Fibroblast of mammary gland (primary cell): Measurements from ENCODE around the gene BEND5.
A peak's percentile ranks its signal among the peaks of the same experiment; 100 is the strongest.

Experiments used
- DNase-seq: peaks from one replicate; pipeline ENCODE4 v3.0.0-alpha.2; 2010; ENCODE audit warnings: low read depth
- H3K4me3 ChIP-seq: 2 replicates; pipeline ENCODE4 v1.5.1; 2011; ENCODE audit warnings: low read depth, mild to moderate bottlenecking, low read length, moderate library complexity; ENCODE audit not compliant: control insufficient read depth
- TF ChIP-seq, protein P1 (sequence below): conservative IDR thresholded peaks from 2 replicates; pipeline ENCODE4 v1.5.1; 2011; ENCODE audit warnings: low read depth, low read length, inconsistent platforms; ENCODE audit not compliant: control insufficient read depth, insufficient read depth

BEND5 gene

DNA sequence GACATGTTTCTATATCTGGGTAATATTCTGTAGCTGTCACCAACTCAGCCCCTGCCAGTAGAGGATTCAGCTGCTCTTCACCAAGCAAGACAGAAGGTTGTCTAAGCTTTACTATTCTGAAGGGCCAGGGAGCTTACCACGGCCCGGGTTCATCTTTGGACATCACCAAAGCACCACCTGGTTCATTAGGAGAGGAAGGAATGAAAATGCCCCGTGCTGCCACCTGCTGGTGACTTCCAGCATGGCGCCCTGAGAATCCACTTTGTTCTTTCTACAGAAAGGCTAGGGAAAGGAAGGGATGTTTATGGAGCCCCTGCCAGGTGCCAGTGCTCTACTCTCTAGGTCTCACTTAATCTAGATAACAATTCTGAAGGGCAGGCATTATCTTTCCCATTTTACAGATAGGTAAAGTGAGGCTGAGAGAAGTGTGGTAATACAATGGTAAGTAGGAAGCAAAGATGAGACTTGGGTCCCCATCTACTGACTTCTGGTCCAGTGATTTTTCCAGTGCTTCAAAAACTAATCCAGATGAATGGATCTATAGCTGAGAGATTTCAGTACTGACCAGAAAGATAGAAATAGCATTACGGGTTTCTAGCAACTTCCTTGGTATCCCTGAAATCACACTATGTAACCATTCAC is 79.5 kb downstream of the BEND5 start:
- DNase-seq, result peak; percentile 41
- no peak overlapping the region for H3K4me3 ChIP-seq
- TF ChIP-seq, protein P1, sequence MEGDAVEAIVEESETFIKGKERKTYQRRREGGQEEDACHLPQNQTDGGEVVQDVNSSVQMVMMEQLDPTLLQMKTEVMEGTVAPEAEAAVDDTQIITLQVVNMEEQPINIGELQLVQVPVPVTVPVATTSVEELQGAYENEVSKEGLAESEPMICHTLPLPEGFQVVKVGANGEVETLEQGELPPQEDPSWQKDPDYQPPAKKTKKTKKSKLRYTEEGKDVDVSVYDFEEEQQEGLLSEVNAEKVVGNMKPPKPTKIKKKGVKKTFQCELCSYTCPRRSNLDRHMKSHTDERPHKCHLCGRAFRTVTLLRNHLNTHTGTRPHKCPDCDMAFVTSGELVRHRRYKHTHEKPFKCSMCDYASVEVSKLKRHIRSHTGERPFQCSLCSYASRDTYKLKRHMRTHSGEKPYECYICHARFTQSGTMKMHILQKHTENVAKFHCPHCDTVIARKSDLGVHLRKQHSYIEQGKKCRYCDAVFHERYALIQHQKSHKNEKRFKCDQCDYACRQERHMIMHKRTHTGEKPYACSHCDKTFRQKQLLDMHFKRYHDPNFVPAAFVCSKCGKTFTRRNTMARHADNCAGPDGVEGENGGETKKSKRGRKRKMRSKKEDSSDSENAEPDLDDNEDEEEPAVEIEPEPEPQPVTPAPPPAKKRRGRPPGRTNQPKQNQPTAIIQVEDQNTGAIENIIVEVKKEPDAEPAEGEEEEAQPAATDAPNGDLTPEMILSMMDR, result peak; percentile 95

DNA sequence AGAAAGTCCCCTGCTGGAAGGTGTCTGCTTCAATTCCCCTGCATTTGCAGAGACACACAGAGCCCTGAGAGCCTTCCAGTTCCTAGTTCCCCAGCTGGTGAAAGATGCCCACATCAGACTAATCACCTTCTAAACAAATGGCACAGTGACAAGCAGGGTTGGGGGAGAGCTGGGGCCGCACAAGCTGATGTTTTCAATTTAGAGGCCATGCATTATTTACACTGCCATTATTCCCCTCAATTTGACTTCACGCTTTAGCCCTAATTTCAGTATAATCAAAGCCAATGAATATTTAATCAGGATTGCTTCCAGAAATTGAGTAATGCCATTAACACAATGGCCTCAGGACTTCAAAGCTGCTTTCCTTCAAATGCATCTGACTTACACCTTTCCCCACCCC is 81.5 kb downstream of the BEND5 start:
- DNase-seq, result no peak
- no peak overlapping the region for H3K4me3 ChIP-seq
- TF ChIP-seq, protein P1, result no peak

DNA sequence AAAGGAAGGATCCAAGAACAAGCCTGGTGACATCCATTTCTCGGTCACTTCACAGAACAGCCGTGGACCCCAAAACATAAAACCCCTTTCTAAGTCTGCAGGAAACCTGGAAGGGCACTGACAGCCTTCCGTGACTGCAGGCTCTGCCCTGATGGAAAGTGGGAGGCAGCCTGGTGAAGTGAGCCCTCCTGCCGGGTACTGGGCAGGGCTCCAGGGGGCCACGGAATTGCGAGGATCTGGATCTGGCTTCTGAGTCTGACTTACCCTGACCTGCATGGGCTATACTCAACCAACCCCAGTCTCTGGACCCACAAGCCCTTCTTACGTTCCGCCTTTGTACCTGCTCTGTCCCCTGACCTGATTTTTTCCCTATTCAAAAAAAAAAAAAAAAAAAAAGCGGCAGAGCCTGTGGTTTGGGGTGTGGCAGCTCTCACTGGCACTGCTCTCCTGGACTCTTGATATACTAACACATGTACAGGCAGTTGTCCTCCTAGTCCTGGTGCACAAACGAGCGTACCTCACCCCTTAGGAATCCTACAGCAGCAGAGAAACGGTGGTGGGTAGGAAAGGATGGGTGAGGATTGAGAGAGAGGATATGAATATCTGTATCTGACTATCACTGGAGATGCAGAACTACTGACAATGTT is 82.9 kb downstream of the BEND5 start:
- DNase-seq, result no peak
- H3K4me3 ChIP-seq, result no peak overlapping the region
- TF ChIP-seq, protein P1, result no peak

DNA sequence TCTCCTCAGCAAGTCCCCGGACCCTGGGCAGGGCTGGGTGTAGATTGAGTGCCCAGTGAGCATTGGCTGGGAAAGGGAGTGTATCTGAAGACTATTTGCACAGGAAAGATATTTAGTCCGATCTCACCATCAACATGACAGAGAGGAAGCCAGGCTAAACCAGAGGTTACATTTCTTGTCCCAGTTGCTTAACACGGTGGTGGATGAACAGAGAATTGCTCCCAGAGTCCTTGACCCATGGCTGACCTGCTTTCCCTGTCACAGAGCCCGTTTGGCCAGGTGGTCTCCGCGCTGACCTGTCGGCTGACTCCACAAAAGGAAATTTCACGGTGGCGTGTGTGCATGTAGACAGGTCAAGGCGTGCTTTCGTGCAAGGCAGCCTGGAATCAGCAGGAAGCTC is 83.5 kb downstream of the BEND5 start:
- TF ChIP-seq, protein P1, result no peak
- H3K4me3 ChIP-seq, result no peak overlapping the region
- DNase-seq, result no peak

DNA sequence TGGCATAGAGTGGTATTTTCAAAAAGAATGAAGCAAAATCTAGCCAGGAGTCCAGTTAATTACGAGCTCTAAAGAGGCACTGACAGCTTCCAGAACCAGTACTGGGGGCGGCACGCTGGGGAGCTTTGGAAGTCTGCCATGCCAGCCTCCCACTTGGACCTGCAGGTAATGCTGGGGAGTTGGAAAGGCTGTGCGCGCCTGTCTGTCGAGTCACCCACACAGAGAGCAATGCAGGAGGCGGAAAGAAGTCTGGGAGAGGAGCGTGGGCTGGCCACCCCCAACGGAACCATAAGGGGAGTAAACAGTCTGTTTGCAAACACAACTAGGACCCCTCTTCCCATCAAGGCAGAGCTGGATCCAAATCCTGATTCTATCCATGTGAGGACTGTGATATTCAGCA is 84.5 kb downstream of the BEND5 start:
- DNase-seq, result no peak
- TF ChIP-seq, protein P1, result no peak
- H3K4me3 ChIP-seq, result no peak overlapping the region

DNA sequence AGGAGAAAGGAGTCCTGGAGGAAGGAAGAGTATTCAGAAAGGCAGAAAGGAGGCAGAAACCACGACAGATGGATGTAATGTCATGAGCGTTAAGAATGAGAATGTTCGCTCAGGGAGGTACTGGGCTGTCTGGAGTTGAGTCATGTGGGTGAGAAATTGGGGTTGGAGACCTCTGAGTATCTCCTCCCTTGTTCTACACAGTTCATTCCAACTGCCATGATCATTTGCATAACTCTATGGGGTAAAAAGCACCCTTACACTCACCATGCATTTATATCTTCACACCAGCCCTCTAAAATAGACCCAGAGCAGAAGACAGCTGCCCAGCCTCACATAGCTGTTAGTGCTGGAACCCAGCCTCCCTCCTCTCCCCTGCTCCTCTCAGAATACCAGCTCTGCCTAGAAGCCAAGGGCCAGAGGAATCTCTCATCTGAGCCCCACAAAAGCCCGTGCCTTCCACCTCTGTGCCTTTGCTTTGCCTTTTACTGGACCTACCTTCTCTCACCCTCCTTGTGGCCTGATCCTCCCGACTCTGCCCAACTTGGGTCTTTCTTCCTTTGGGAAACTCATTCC is 85.2 kb downstream of the BEND5 start:
- H3K4me3 ChIP-seq, result no peak overlapping the region
- peak; percentile 16 for DNase-seq
- TF ChIP-seq, protein P1, result no peak
